PC-3 (cell line): ENCODE results near the gene PDZRN3. TPM values are rescaled to one million over a fixed set of nuclear protein-coding genes. Genes with fewer than 3 reads are reported as not detected.

Source experiments
- ATAC-seq: fragments of 200-7000 bp; cut with Tn5 transposase; 2 replicates; pipeline ENCODE4 v1.9.1; 2020; ENCODE audit warnings: mild to moderate bottlenecking, moderate library complexity
- BruUV-seq: library from RNA; stranded (reverse); fragments of 400-500 nt; replicated peaks from 2 replicates; lab custom pipeline; 2021; lab: Mats Ljungman, UMichigan
- CTCF ChIA-PET: fragments of 300-600 bp; sonication (Branson Sonifier 250); formaldehyde crosslinking; loops from one replicate; lab custom pipeline; 2022; ENCODE audit warnings: antibody characterized with exemption; lab: Charles Lee
- POLR2A ChIA-PET: fragments of 300-600 bp; sonication (Branson Sonifier 250); formaldehyde crosslinking; loops from one replicate; lab custom pipeline; 2022; ENCODE audit warnings: antibody characterized with exemption; ENCODE audit not compliant: unreplicated experiment; lab: Charles Lee
- DNase-seq: peaks from one replicate; pipeline ENCODE4 v3.0.0-alpha.2; 2015
- H2AFZ ChIP-seq: fragments of 300-600 bp; sonication (generic); 2 replicates; pipeline ENCODE4 v1.6.0; 2016; ENCODE audit warnings: antibody characterized with exemption, low read length
- H3F3A ChIP-seq: fragments of 300-600 bp; sonication (generic); one replicate; pipeline ENCODE4 v1.6.0; 2017; ENCODE audit warnings: antibody characterized with exemption, low read length, control low read depth, mild to moderate bottlenecking; ENCODE audit not compliant: unreplicated experiment
- H3K27ac ChIP-seq: fragments of 300-600 bp; sonication (generic); 2 replicates; pipeline ENCODE4 v1.5.1; 2016; ENCODE audit warnings: mild to moderate bottlenecking, low read length
- H3K27me3 ChIP-seq: fragments of 300-600 bp; sonication (generic); 2 replicates; pipeline ENCODE4 v1.6.1; 2016; ENCODE audit warnings: low read length, mixed read lengths
- H3K36me3 ChIP-seq: fragments of 300-600 bp; sonication (generic); 2 replicates; pipeline ENCODE4 v1.6.1; 2016; ENCODE audit warnings: low read depth, mixed run types, low read length, mixed read lengths
- H3K4me1 ChIP-seq: fragments of 300-600 bp; sonication (generic); 2 replicates; pipeline ENCODE4 v1.5.1; 2016; ENCODE audit warnings: low read length; ENCODE audit not compliant: insufficient read depth
- H3K4me2 ChIP-seq: fragments of 300-600 bp; sonication (generic); 2 replicates; pipeline ENCODE4 v1.6.0; 2016; ENCODE audit warnings: low read length
- H3K4me3 ChIP-seq: fragments of 300-600 bp; sonication (generic); 2 replicates; pipeline ENCODE4 v1.5.1; 2016; ENCODE audit warnings: mild to moderate bottlenecking, low read length, mixed read lengths
- H3K79me2 ChIP-seq: fragments of 300-600 bp; sonication (generic); 2 replicates; pipeline ENCODE4 v1.6.1; 2017; ENCODE audit warnings: low read length, mixed read lengths
- H3K9ac ChIP-seq: fragments of 300-600 bp; sonication (generic); 2 replicates; pipeline ENCODE4 v1.6.0; 2016; ENCODE audit warnings: mild to moderate bottlenecking, low read length
- H3K9me2 ChIP-seq: fragments of 300-600 bp; sonication (generic); replicated peaks from 2 replicates; pipeline ENCODE4 v1.6.1; 2016; ENCODE audit warnings: mixed run types, low read length, mixed read lengths
- H3K9me3 ChIP-seq: fragments of 300-600 bp; sonication (generic); 2 replicates; pipeline ENCODE4 v1.6.1; 2016; ENCODE audit warnings: low read length, mixed read lengths
- H4K20me1 ChIP-seq: fragments of 300-600 bp; sonication (generic); 2 replicates; pipeline ENCODE4 v1.6.1; 2016; ENCODE audit warnings: low read length, mixed read lengths
- EZH2 ChIP-seq: fragments of 300-600 bp; sonication (generic); IDR thresholded peaks from one replicate; pipeline ENCODE4 v1.6.1; 2017; ENCODE audit warnings: antibody characterized with exemption, mild to moderate bottlenecking, low read length; ENCODE audit not compliant: unreplicated experiment
- EZH2phosphoT487 ChIP-seq: fragments of 300-600 bp; sonication (generic); IDR thresholded peaks from 2 replicates; pipeline ENCODE4 v1.6.1; 2018; ENCODE audit warnings: mild to moderate bottlenecking, antibody characterized with exemption, low read length, borderline replicate concordance
- intact Hi-C: fragments of 100-400 bp; cut with micrococcal nuclease; formaldehyde crosslinking; loops from 2 replicates; pipeline ENCODE4 v1.9.0; 2023
- total RNA-seq: library from RNA; depleted of rRNA; stranded (reverse); fragments of >200 nt; gene quantifications from 2 replicates; pipeline ENCODE4 v1.2.3, GENCODE V29; 2014
- TF ChIP-seq, protein P1 (sequence below): fragments of 300-600 bp; sonication (generic); conservative IDR thresholded peaks from 2 replicates; pipeline ENCODE4 v1.5.1; 2017; ENCODE audit warnings: antibody characterized with exemption, low read depth, mild to moderate bottlenecking, low read length

PDZRN3 gene
- total RNA-seq, 1 experiment from 2014 or later: not detected

- POLR2A ChIA-PET: no interaction called here
- Histone ChIP-seq H3F3A (no peaks in the 10 kb centered on the region), H3K9me2 (no peaks in the 10 kb centered on the region), H3K27ac (no peak overlapping the region), H3K36me3 (no peaks in the 10 kb centered on the region), H3K4me3 (no peak overlapping the region), H4K20me1 (no peaks in the 10 kb centered on the region), H3K27me3 (peaks cover 4% of the 10 kb centered on the region; the same call in 1 of the 2 replicates), H3K4me2 (no peak overlapping the region), H3K4me1 (no peaks in the 10 kb centered on the region), H3K79me2 (no peaks in the 10 kb centered on the region), H2AFZ (no peak overlapping the region), H3K9me3 (no peaks in the 10 kb centered on the region; the same call in 1 of the 2 replicates), H3K9ac (no peak overlapping the region)
- CTCF ChIA-PET: no interaction called here
- DNase-seq (no peak), ATAC-seq (no peak)
- intact Hi-C loops: no loop called here
- no peak for TF ChIP-seq EZH2phosphoT487
- TF ChIP-seq, protein P1, sequence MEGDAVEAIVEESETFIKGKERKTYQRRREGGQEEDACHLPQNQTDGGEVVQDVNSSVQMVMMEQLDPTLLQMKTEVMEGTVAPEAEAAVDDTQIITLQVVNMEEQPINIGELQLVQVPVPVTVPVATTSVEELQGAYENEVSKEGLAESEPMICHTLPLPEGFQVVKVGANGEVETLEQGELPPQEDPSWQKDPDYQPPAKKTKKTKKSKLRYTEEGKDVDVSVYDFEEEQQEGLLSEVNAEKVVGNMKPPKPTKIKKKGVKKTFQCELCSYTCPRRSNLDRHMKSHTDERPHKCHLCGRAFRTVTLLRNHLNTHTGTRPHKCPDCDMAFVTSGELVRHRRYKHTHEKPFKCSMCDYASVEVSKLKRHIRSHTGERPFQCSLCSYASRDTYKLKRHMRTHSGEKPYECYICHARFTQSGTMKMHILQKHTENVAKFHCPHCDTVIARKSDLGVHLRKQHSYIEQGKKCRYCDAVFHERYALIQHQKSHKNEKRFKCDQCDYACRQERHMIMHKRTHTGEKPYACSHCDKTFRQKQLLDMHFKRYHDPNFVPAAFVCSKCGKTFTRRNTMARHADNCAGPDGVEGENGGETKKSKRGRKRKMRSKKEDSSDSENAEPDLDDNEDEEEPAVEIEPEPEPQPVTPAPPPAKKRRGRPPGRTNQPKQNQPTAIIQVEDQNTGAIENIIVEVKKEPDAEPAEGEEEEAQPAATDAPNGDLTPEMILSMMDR: no peak
- TF ChIP-seq EZH2: no peak
- no TSS peak for BruUV-seq
Observed at GRCh38 chr3:73546961-73547360, 77.8 kb downstream of the PDZRN3 start.

DNA sequence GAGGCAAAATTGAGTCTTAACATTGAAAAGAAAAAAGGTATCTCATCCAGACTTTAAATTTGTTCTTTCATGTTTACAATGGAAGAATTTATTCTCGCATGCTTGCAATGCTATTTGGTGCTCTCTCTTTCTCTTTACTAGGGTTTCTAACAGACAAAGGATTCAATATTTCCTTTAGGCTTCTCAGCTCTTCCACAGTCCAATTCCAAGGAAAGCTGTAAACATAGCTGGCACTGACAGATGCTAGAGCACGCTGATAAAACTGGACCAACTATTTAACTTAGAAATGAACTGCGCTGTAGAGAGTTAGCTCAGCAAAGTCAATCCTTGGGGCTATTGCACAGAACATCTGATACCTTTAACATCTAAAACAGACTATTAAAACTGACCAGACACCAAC is 81.3 kb downstream of the PDZRN3 start:
- Histone ChIP-seq H3F3A (no peaks in the 10 kb centered on the region), H2AFZ (no peak overlapping the region), H3K36me3 (no peaks in the 10 kb centered on the region), H3K9me3 (no peaks in the 10 kb centered on the region), H3K27ac (no peak overlapping the region), H3K9ac (no peak overlapping the region), H3K4me3 (no peak overlapping the region), H4K20me1 (no peaks in the 10 kb centered on the region), H3K27me3 (no peaks in the 10 kb centered on the region), H3K79me2 (no peaks in the 10 kb centered on the region), H3K4me2 (no peak overlapping the region), H3K4me1 (no peaks in the 10 kb centered on the region), H3K9me2 (no peaks in the 10 kb centered on the region)
- POLR2A ChIA-PET: no interaction called here
- TF ChIP-seq EZH2: no peak
- TF ChIP-seq, protein P1: no peak
- no peak for TF ChIP-seq EZH2phosphoT487
- CTCF ChIA-PET: no interaction called here
- no TSS peak for BruUV-seq
- no peak for DNase-seq
- intact Hi-C loops: no loop called here
- no peak for ATAC-seq

- Histone ChIP-seq H3K4me3 (no peak overlapping the region), H3F3A (no peaks in the 10 kb centered on the region), H3K9me3 (no peaks in the 10 kb centered on the region), H3K79me2 (no peaks in the 10 kb centered on the region), H3K9me2 (no peaks in the 10 kb centered on the region), H3K4me2 (no peak overlapping the region), H3K9ac (no peak overlapping the region), H3K36me3 (no peaks in the 10 kb centered on the region), H3K4me1 (no peaks in the 10 kb centered on the region), H4K20me1 (no peaks in the 10 kb centered on the region), H3K27me3 (no peaks in the 10 kb centered on the region), H2AFZ (no peak overlapping the region), H3K27ac (no peak overlapping the region)
- no TSS peak for BruUV-seq
- DNase-seq (no peak), ATAC-seq (no peak)
- ChIA-PET POLR2A (no interaction called here), CTCF (no interaction called here)
- intact Hi-C loops: no loop called here
- no peak for TF ChIP-seq EZH2phosphoT487
- TF ChIP-seq, protein P1: no peak
Observed at GRCh38 chr3:73542136-73542535, 82.6 kb downstream of the PDZRN3 start.
